A549 (cell line): ENCODE measurements around the gene SPATA1. TPM values are rescaled to one million over a fixed set of nuclear protein-coding genes. Genes with fewer than 3 reads are reported as not detected.

Experiments used
- ATAC-seq, 2 experiments: fragments of 200-7000 bp in 1 of 2; fragments of >200 bp in 1 of 2; cut with Nextera tagmentation in 1 of 2; cut with Tn5 transposase in 1 of 2; 3 replicates each; pipeline versions ENCODE4 v1.8.0 to v1.9.1; 2018 to 2020; ENCODE audit warnings: mild to moderate bottlenecking in 1 of 2, moderate library complexity in 1 of 2
- CTCF ChIA-PET: fragments of 300-600 bp; sonication (Branson Sonifier 250); formaldehyde crosslinking; extraction: SDS; loops from one replicate; lab custom pipeline; 2021; ENCODE audit warnings: antibody characterized with exemption, inconsistent platforms; lab: Yijun Ruan, JAX
- POLR2A ChIA-PET: fragments of 350-600 bp; formaldehyde crosslinking; extraction: SDS; loops from one replicate; lab custom pipeline; 2021; ENCODE audit warnings: antibody characterized with exemption, inconsistent platforms; lab: Yijun Ruan, JAX
- DNase-seq, 2 experiments: peaks; one replicate each; pipeline versions ENCODE4 v3.0.0 to v3.0.0-alpha.2; 2011 to 2016; ENCODE audit warnings: low read depth in 1 of 2, low spot score in 1 of 2
- FAIRE-seq: peaks from 2 replicates; lab custom pipeline; 2011; peaks lifted over from hg19 to GRCh38; lab: Jason Lieb, UNC
- H3K27ac ChIP-seq, 2 experiments: fragments of >200 bp; sonication (Bioruptor Twin); formaldehyde crosslinking; 3 replicates each; pipeline ENCODE4 v1.5.1; 2016 to 2017
- H3K4me1 ChIP-seq: fragments of >200 bp; sonication (Bioruptor Twin); formaldehyde crosslinking; 3 replicates; pipeline ENCODE4 v1.6.1; 2016
- H3K4me2 ChIP-seq: fragments of >200 bp; sonication (Bioruptor Twin); formaldehyde crosslinking; 3 replicates; pipeline ENCODE4 v1.6.1; 2016
- H3K4me3 ChIP-seq: fragments of >200 bp; sonication (Bioruptor Twin); formaldehyde crosslinking; 3 replicates; pipeline ENCODE4 v1.5.1; 2016
- H3K9me3 ChIP-seq: fragments of >200 bp; sonication (Bioruptor Twin); formaldehyde crosslinking; 3 replicates; pipeline ENCODE4 v1.6.1; 2016
- CBX2 ChIP-seq: fragments of 200-600 bp; sonication (generic); IDR thresholded peaks from 2 replicates; pipeline ENCODE4 v1.6.1; 2016; ENCODE audit warnings: low read depth, mild to moderate bottlenecking, borderline replicate concordance
- CBX8 ChIP-seq: fragments of 200-600 bp; sonication (generic); IDR thresholded peaks from 2 replicates; pipeline ENCODE4 v1.6.1; 2016
- CHD2 ChIP-seq: fragments of 150-350 bp; IDR thresholded peaks from 2 replicates; pipeline ENCODE4 v1.6.1; 2014; ENCODE audit warnings: low read length; ENCODE audit not compliant: partially characterized antibody
- CHD4 ChIP-seq: fragments of 200-600 bp; sonication (generic); IDR thresholded peaks from 2 replicates; pipeline ENCODE4 v1.6.1; 2016; ENCODE audit warnings: antibody characterized with exemption, mild to moderate bottlenecking, borderline replicate concordance
- ELK1 ChIP-seq: fragments of 150-350 bp; IDR thresholded peaks from 2 replicates; pipeline ENCODE4 v1.6.1; 2014; ENCODE audit warnings: low read depth, mild to moderate bottlenecking, low read length
- FOSB ChIP-seq: fragments of 250-450 bp; sonication (Bioruptor Pico); IDR thresholded peaks from 2 replicates; pipeline ENCODE4 v1.5.0; 2020; ENCODE audit warnings: mild to moderate bottlenecking, moderate library complexity
- FOSL2 ChIP-seq, 2 experiments: fragments of 450-650 bp in 1 of 2; fragments of >200 bp in 1 of 2; sonication (Bioruptor Twin) in 1 of 2; formaldehyde crosslinking; IDR thresholded peaks; 2 replicates each; pipeline versions ENCODE4 v1.5.0 to v1.6.1; 2016 to 2020; ENCODE audit warnings: mild to moderate bottlenecking in 1 of 2, moderate library complexity in 1 of 2
- FOXS1 ChIP-seq: fragments of 250-450 bp; sonication (Bioruptor Pico); IDR thresholded peaks from 2 replicates; pipeline ENCODE4 v1.5.0; 2020; ENCODE audit warnings: mild to moderate bottlenecking, moderate library complexity
- GATA3 ChIP-seq: IDR thresholded peaks from 2 replicates; pipeline ENCODE4 v1.6.1; 2012; ENCODE audit warnings: borderline replicate concordance
- HDAC2 ChIP-seq: fragments of 200-600 bp; sonication (generic); IDR thresholded peaks from 2 replicates; pipeline ENCODE4 v1.6.1; 2016
- HES2 ChIP-seq: fragments of >200 bp; sonication (Bioruptor Twin); formaldehyde crosslinking; IDR thresholded peaks from 2 replicates; pipeline ENCODE4 v1.6.1; 2016
- HEYL ChIP-seq: fragments of 250-450 bp; sonication (Bioruptor Pico); IDR thresholded peaks from 2 replicates; pipeline ENCODE4 v1.8.0; 2021; ENCODE audit warnings: mild to moderate bottlenecking, moderate library complexity
- HOXB13 ChIP-seq: fragments of 250-450 bp; sonication (Bioruptor Pico); IDR thresholded peaks from 2 replicates; pipeline ENCODE4 v1.5.0; 2020; ENCODE audit warnings: low read depth, mild to moderate bottlenecking, moderate library complexity
- HOXB5 ChIP-seq: fragments of 250-450 bp; sonication (Bioruptor Pico); IDR thresholded peaks from 2 replicates; pipeline ENCODE4 v1.5.0; 2020; ENCODE audit warnings: mild to moderate bottlenecking, moderate library complexity
- JUNB ChIP-seq: fragments of >200 bp; sonication (Bioruptor Twin); formaldehyde crosslinking; IDR thresholded peaks from 2 replicates; pipeline ENCODE4 v1.6.1; 2016
- KDM1A ChIP-seq: fragments of 200-600 bp; sonication (generic); IDR thresholded peaks from 2 replicates; pipeline ENCODE4 v1.6.1; 2016; ENCODE audit warnings: low read depth, mild to moderate bottlenecking
- MAFK ChIP-seq: fragments of 450-650 bp; IDR thresholded peaks from 2 replicates; pipeline ENCODE4 v1.6.1; 2014; ENCODE audit not compliant: partially characterized antibody
- MYC ChIP-seq: IDR thresholded peaks from 2 replicates; pipeline ENCODE4 v1.6.1; 2012; ENCODE audit warnings: mild to moderate bottlenecking, inconsistent platforms, low read length, improper control_type of control experiment, borderline replicate concordance
- NFE2L2 ChIP-seq: fragments of 150-350 bp; conservative IDR thresholded peaks from 2 replicates; pipeline ENCODE4 v1.6.1; 2014; ENCODE audit warnings: low read length
- NPAS2 ChIP-seq: fragments of 250-450 bp; sonication (Bioruptor Pico); IDR thresholded peaks from 2 replicates; pipeline ENCODE4 v1.8.0; 2022; ENCODE audit warnings: mild to moderate bottlenecking, moderate library complexity, borderline replicate concordance
- PBX3 ChIP-seq: IDR thresholded peaks from 2 replicates; pipeline ENCODE4 v1.6.1; 2012
- PHF8 ChIP-seq: fragments of 200-600 bp; sonication (generic); IDR thresholded peaks from 2 replicates; pipeline ENCODE4 v1.6.1; 2016; ENCODE audit warnings: low read depth, mild to moderate bottlenecking, antibody characterized with exemption, moderate library complexity, borderline replicate concordance
- POLR2A ChIP-seq: IDR thresholded peaks from 2 replicates; pipeline ENCODE4 v1.6.1; 2012; ENCODE audit warnings: mild to moderate bottlenecking, low read length
- POLR2AphosphoS2 ChIP-seq: conservative IDR thresholded peaks from 2 replicates; pipeline ENCODE4 v1.6.1; 2012; ENCODE audit warnings: low read length, improper control_type of control experiment, inconsistent platforms
- RAD21 ChIP-seq, 2 experiments: fragments of >200 bp in 1 of 2; sonication (Bioruptor Twin) in 1 of 2; formaldehyde crosslinking in 1 of 2; IDR thresholded peaks in 1 of 2; conservative IDR thresholded peaks in 1 of 2; 2 replicates in 1 of 2; 3 replicates in 1 of 2; pipeline ENCODE4 v1.6.1; 2012 to 2018; ENCODE audit warnings: inconsistent platforms in 1 of 2
- RARB ChIP-seq: fragments of 250-450 bp; sonication (Bioruptor Pico); IDR thresholded peaks from 2 replicates; pipeline ENCODE4 v1.8.0; 2021; ENCODE audit warnings: mild to moderate bottlenecking, moderate library complexity
- RCOR1 ChIP-seq: fragments of 150-350 bp; IDR thresholded peaks from 2 replicates; pipeline ENCODE4 v1.6.1; 2014; ENCODE audit warnings: antibody characterized with exemption, low read length, low read depth
- USF2 ChIP-seq: fragments of 450-650 bp; IDR thresholded peaks from 2 replicates; pipeline ENCODE4 v1.6.1; 2014; ENCODE audit warnings: antibody characterized with exemption
- ZNF302 ChIP-seq: fragments of 250-450 bp; sonication (Bioruptor Pico); IDR thresholded peaks from 2 replicates; pipeline ENCODE4 v1.9.0; 2021; ENCODE audit warnings: inconsistent platforms, mild to moderate bottlenecking, moderate library complexity
- WGBS: methylation state at CpG from one replicate; pipeline ENCODE4 v1.1.6; 2017; ENCODE audit errors: missing lambda C conversion rate; 5-methylcytosine and 5-hydroxymethylcytosine counted together
- polyA plus RNA-seq, 4 experiments: library from polyadenylated mRNA; depleted of rRNA in 3 of 4; stranded (reverse); fragments of >200 nt; fragmentation: RNase III in 1 of 4; extraction: RNeasy Plus Mini Kit Qiagen cat#74134 plus additional on column Dnase treatment in 1 of 4; gene quantifications; 2 replicates in 3 of 4; 3 replicates in 1 of 4; pipeline ENCODE4 v1.2.3, GENCODE V29; 2011 to 2017
- TF ChIP-seq, protein P1 (sequence below): fragments of 250-450 bp; sonication (Bioruptor Pico); IDR thresholded peaks from 2 replicates; pipeline ENCODE4 v1.5.0; 2021; ENCODE audit warnings: mild to moderate bottlenecking, moderate library complexity, borderline replicate concordance
- TF ChIP-seq, protein P2 (sequence below): IDR thresholded peaks from 2 replicates; pipeline ENCODE4 v1.6.1; 2012; ENCODE audit warnings: low read depth, borderline replicate concordance

Gene SPATA1
- polyA plus RNA-seq, 2 of the 4 experiments (the other 2 are of a cell fraction) = 0.49 to 1.2 TPM

DNA sequence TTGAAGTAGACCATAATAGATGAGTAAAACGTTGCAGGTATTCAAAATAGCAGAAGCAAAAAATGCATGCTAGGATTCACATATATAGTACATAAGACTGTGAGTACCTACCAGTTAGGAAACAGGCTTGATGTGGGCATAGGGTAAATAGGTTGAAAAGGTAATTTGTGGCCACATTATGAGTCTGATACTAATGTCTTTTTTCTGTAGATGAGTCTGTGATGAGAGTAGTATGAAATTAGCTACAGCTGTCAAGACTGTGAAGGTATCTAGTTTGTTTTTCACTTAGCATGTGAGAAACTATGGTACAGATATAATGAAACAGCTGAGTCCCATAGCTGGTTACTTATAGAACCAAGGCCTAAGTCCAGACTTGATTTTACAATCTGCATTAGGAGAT is 12.4 kb upstream of the SPATA1 start:
- ATAC-seq = no peak
- DNase-seq = no peak
- ChIA-PET POLR2A (no interaction called here), CTCF (no interaction called here)
- FAIRE-seq = no peak
- TF ChIP-seq NFE2L2 (no peak), MAFK (no peak), CHD2 (no peak), JUNB (no peak), USF2 (no peak), FOXS1 (CRISPR knock-in tag) (no peak), NPAS2 (CRISPR knock-in tag) (no peak), ELK1 (no peak), HEYL (CRISPR knock-in tag) (no peak), RARB (CRISPR knock-in tag) (no peak), MYC (no peak), HDAC2 (no peak), HOXB13 (CRISPR knock-in tag) (no peak), GATA3 (no peak), KDM1A (no peak), POLR2A (no peak), HOXB5 (CRISPR knock-in tag) (no peak), RAD21 (conservative IDR thresholded peaks at IDR 0.05 in 1 of 2, IDR thresholded peaks at IDR 0.05 in 1 of 2) (no peak)
- TF ChIP-seq, protein P1, sequence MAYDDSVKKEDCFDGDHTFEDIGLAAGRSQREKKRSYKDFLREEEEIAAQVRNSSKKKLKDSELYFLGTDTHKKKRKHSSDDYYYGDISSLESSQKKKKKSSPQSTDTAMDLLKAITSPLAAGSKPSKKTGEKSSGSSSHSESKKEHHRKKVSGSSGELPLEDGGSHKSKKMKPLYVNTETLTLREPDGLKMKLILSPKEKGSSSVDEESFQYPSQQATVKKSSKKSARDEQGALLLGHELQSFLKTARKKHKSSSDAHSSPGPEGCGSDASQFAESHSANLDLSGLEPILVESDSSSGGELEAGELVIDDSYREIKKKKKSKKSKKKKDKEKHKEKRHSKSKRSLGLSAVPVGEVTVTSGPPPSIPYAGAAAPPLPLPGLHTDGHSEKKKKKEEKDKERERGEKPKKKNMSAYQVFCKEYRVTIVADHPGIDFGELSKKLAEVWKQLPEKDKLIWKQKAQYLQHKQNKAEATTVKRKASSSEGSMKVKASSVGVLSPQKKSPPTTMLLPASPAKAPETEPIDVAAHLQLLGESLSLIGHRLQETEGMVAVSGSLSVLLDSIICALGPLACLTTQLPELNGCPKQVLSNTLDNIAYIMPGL (CRISPR knock-in tag) = no peak
- TF ChIP-seq, protein P2, sequence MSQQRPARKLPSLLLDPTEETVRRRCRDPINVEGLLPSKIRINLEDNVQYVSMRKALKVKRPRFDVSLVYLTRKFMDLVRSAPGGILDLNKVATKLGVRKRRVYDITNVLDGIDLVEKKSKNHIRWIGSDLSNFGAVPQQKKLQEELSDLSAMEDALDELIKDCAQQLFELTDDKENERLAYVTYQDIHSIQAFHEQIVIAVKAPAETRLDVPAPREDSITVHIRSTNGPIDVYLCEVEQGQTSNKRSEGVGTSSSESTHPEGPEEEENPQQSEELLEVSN = no peak
- no peak overlapping the region for H3K4me3 ChIP-seq
- H3K27ac ChIP-seq = no peak overlapping the region
- no peaks in the 10 kb centered on the region for H3K4me1 ChIP-seq
- 58% methylated on average over 1 of the region's 1 CpG for WGBS
- H3K4me2 ChIP-seq = no peak overlapping the region
- no peaks in the 10 kb centered on the region for H3K9me3 ChIP-seq

GRCh38 chr1:84496498-84496897 is 9.7 kb upstream of the SPATA1 start:
- H3K4me3 ChIP-seq = no peak overlapping the region
- ChIA-PET CTCF (interaction anchor here (1.0 kb wide), 1 partner anchor 10 kb away, joined by 3 read pairs; the partner anchor contains the start of genes GNG5 and SPATA1), POLR2A (interaction anchor here (2.2 kb wide), 1 partner anchor 10 kb away, joined by 12 read pairs; the partner anchor contains the start of genes GNG5 and SPATA1)
- WGBS = 92% methylated on average over 3 of the region's 3 CpGs
- H3K4me2 ChIP-seq = no peak overlapping the region
- DNase-seq = no peak
- no peaks in the 10 kb centered on the region; the same call in 2 of the 3 replicates for H3K4me1 ChIP-seq
- no peak for TF ChIP-seq HOXB5 (CRISPR knock-in tag)
- TF ChIP-seq POLR2A = no peak
- no peak for TF ChIP-seq CBX8
- TF ChIP-seq FOSL2 (IDR thresholded peaks at IDR 0.05) = no peak
- TF ChIP-seq FOSL2 (CRISPR knock-in tag; IDR thresholded peaks at IDR 0.05) = no peak
- TF ChIP-seq CHD4 = no peak
- no peak for TF ChIP-seq FOSB (CRISPR knock-in tag)
- TF ChIP-seq HOXB13 (CRISPR knock-in tag) = no peak
- no peak for TF ChIP-seq ZNF302
- no peak for TF ChIP-seq HEYL (CRISPR knock-in tag)
- TF ChIP-seq PBX3 = no peak
- TF ChIP-seq POLR2AphosphoS2 = no peak; the same call in 1 of the 2 replicates
- no peak for TF ChIP-seq RCOR1
- TF ChIP-seq CHD2 = no peak
- no peak for TF ChIP-seq HES2
- TF ChIP-seq FOXS1 (CRISPR knock-in tag) = no peak
- no peak for TF ChIP-seq PHF8
- no peak for TF ChIP-seq CBX2
- TF ChIP-seq JUNB = no peak
- H3K9me3 ChIP-seq = no peaks in the 10 kb centered on the region
- no peak for FAIRE-seq
- no peak overlapping the region for H3K27ac ChIP-seq
- no peak for ATAC-seq
